CD4-positive, alpha-beta T cell treated with Interleukin-6 at 100 ng/mL for 8 hours (primary cell): ENCODE results near the gene MICU1.
"Not testable (repeated sequence)": the region's sequence is repeated elsewhere in the genome, so short reads cannot be mapped to it uniquely, and the experiment has no call there.

Experiments
- DNase-seq: peaks from one replicate; pipeline ENCODE4 v3.0.0-alpha.2; 2020; ENCODE audit warnings: mixed read lengths, low spot score

Gene MICU1, protein sequence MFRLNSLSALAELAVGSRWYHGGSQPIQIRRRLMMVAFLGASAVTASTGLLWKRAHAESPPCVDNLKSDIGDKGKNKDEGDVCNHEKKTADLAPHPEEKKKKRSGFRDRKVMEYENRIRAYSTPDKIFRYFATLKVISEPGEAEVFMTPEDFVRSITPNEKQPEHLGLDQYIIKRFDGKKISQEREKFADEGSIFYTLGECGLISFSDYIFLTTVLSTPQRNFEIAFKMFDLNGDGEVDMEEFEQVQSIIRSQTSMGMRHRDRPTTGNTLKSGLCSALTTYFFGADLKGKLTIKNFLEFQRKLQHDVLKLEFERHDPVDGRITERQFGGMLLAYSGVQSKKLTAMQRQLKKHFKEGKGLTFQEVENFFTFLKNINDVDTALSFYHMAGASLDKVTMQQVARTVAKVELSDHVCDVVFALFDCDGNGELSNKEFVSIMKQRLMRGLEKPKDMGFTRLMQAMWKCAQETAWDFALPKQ

GRCh38 chr10:72625608-72626443 lies at the start of gene MICU1:
MICU1 (minus strand) TSS chr10:72626079; CDS start chr10:72566793, 59,286 bp downstream.
- DNase-seq = peak; percentile 92

DNA sequence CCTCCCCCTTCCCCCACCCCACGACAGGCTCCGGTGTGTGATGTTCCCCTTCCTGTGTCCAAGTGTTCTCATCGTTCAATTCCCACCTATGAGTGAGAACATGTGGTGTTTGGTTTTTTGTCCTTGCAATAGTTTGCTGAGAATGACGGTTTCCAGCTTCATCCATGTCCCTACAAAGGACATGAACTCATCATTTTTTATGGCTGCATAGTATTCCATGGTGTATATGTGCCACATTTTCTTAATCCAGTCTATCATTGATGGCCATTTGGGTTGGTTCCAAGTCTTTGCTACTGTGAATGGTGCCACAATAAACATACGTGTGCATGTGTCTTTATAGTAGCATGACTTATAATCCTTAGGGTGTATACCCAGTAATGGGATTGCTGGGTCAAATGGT lies 48.3 kb upstream of the MICU1 start:
- not testable (repeated sequence) for DNase-seq

GRCh38 chr10:72673280-72673679 lies 47.4 kb upstream of the MICU1 start:
- no peak for DNase-seq

DNA sequence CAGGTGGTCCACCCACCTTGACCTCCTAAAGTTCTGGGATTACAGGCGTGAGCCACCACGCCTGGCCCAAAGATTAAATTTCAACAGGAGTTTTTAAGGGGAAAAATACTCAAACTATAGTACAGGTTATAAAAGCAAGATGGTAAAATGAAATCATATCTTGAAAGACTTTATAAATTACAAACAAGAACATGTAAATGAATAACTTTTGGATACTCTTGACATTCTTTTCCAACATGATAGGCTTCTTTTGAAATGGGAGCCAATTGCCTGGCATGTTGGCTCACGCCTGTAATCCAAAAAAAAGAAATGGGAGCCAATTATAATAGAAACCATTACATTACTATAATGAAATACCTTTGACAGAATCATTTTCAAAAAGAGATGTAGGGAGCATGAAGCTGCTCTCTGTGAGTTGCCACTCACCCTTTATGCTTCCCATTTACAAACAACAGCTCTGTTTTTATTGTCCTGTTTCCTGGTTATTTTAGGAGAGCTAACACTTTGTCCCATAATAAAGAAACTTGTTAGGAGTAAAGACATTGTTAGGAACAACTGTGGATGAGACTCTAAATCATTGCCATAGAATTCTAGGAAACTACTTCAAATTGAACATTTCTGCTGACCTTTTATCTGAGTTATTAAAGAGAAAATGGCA lies 41.5 kb upstream of the MICU1 start:
- DNase-seq = no peak

DNA sequence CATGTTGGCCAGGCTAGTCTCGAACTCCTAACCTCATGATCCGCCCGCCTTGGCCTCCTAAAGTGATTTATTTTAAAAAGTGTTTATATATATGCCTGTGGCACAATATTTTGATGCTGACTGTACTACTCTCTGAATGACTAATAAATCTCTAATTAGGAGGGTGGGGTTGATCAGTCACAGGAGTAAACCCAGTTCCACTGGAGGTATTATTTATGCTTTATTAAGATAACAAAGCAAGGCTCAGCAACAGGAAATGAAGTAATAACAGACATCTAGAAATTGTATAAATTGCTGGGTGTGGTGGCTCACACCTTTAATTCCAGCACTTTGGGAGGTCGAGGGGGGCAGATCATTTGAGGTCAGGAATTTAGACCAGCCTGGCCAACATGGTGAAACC lies 40.0 kb upstream of the MICU1 start:
- no peak for DNase-seq

DNA sequence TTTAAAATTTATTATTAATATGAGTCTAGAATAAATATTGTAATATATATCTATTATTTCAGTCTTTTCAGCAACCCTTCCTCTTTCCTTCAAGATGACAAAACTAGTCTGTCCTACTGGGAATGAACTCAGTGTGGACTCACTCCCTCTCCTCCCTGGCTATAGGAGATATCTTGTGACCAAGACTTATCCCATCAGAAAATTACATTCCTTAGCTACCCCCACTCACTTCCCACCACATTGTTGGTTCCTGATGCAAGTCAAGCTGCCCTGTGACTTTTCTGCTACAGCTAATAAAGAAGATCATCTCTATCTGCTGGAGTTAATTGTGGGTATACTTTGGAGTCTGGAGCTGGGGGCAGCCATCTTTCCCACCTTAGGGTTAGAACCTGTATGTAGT lies 38.1 kb upstream of the MICU1 start:
- DNase-seq = no peak

DNA sequence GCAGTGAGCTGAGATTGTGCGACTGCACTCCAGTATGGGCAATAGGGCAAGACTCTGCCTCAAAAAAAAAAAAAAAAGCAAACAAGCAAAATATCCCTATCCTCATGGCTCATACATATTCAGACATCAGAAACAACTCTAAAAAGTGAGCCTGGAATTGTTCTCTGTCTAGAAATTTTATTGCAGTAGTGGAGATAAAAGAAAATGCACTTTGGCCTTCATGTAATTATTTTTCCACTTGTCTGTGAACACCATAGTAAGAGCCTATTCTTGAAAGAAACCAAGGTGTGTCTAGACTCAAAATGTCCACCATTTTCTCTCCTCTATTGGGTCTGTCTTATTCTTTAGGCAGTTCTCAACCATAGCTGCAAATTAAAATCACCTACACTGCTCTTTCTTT lies 35.6 kb upstream of the MICU1 start:
- DNase-seq = no peak

GRCh38 chr10:72660220-72660619 lies 34.3 kb upstream of the MICU1 start:
- DNase-seq = no peak

DNA sequence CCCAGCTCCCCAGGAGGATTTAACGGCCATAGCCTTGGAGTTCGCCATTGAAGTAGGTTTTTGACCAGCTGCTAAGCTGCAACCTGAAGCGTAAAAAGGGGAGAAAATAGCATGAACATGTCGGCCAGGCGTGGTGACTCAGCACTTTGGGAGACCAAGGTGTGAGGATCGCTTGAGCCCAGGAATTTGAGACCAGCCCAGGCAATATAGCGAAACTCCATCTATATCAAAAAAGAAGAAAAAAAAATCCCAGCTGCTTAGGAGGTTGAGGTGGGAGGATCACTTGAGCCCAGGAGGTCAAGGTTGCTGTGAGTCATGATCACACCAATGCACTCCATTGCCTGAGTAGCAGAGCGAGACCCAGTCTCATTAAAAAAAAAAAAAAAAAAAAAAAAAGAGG lies 33.8 kb upstream of the MICU1 start:
- no peak for DNase-seq

- DNase-seq = no peak
These were observed 33.0 kb upstream of the MICU1 start for GRCh38 chr10:72658696-72659400.

- no peak for DNase-seq
These were observed 28.8 kb upstream of the MICU1 start for GRCh38 chr10:72654720-72655119.

- DNase-seq = no peak
These were observed 27.7 kb upstream of the MICU1 start for GRCh38 chr10:72653383-72654096.

DNA sequence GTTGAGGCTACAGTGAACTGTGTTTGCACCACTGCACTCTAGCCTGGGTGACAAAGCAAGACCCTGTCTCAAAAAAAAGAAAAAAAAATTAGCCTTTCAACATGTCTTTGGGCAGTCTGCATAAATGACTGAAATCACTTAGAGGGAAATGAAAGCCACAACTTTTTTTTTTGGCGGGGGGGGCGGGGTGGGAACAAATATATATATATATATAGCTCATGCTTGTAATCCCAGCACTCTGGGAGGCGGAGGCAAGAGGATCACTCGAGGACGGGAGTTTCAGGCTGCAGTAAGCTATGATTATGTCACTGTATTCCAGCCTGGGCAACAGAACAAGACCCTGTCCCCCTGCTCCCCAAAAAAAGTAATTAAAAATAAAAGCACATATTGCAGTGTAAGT lies 23.4 kb upstream of the MICU1 start:
- no peak for DNase-seq

- DNase-seq = no peak
These were observed 22.4 kb upstream of the MICU1 start for GRCh38 chr10:72648301-72648700.

GRCh38 chr10:72646971-72647370 lies 21.1 kb upstream of the MICU1 start:
- not testable (repeated sequence) for DNase-seq

DNA sequence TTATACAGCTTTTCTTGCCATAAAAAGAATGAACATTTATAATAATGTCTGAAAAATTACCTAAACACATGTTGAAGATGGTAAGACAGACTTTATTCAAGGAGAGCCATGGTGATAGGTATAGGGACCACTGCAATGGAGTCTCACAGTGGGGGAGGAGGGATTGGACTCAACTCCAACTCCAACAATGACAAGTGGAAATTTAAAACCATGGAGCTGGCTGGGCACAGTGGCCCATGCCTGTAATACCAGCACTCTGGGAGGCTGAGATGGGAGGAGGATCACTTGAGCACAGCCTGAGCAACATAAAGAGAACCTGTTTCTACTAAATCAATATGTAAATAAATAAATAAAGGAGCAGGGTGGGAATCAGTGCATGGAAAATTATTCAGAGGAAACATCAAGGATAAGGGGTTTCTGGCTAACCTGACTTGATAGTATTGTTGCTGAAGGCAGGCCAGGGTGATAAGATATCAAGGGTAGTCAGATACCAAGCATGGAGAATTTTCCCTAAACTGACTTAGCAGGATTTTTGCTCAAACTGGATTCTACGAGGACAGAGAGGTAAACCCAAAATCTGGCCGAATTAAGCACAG lies 19.5 kb upstream of the MICU1 start:
- DNase-seq = no peak

DNA sequence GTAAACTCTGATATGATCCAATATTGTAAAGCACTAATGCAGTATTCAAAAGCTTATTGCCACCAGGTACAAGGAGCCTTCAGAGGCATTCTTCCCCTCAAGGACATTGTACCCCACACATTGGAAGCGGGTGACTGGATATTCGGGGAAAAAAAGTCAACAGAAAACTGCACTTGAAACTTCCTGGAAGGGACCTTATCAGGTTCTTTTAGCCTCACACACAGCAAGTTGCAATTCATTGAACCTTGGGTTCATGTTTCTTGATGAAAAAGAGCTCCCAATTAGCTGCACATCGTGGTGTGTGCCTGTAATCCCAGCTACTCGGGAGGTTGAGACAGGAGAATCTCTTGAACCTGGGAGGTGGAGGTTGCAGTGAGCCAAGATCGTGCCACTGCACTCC lies 16.4 kb upstream of the MICU1 start:
- no peak for DNase-seq

DNA sequence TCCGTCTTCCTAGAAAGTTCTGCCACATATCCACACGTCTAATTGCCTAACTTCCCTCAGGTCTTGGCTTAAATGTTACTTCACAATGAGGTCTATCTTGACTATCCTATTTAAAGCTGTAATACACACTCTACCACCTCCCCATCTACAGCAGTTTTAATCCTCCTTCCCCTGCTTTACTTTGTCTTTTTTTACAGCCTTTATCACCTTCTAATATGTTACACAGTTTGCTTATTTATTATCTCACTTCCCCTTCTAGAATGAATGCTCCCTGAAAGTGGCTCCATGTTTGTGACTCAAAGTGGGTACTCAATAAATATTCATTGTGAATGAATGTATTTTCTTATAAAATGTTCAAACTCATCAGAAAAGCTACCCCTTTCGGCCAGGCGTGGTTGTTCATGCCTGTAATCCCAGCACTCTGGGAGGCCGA lies 13.6 kb upstream of the MICU1 start:
- no peak for DNase-seq

- DNase-seq = no peak
These were observed 12.9 kb upstream of the MICU1 start for GRCh38 chr10:72638586-72639440.

DNA sequence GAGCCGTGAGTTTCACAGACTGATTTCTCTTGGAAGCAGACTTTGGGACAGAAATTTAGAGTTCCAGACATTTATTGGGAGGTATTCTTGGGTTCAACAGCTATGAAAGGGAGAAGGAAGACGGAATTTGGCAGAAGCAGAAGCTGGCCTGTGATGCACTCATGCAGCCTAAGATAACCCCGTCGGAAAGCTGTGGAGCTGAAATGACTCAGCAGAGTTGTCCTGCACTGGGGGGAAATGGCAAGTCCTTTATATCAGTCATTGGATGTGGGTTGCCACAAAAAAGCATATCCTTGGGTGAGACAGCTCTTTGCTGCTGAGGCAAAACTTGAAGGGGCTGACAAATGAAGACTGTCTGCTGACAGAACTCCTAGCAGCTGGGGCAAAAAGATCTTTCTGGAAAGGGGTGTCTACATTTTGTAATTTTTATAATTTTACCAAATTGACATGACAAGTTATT lies 11.5 kb upstream of the MICU1 start:
- DNase-seq = peak; percentile 6
